ENCODE results near the gene SUSD4.

SUSD4 gene

GRCh38 chr1:223349241-223349640 lies 14.7 kb downstream of the SUSD4 start:
- H3K4me3 ChIP-seq (ENCODE audit: low read length): no peak overlapping the region
- peaks cover 2% of the 10 kb centered on the region for H3K27me3 ChIP-seq (ENCODE audit: insufficient read depth, low read length)
- H2AFZ ChIP-seq (ENCODE audit: low read depth, low read length): no peak overlapping the region
- no peaks in the 10 kb centered on the region for H3K9me3 ChIP-seq (ENCODE audit: low read length)
- H3K4me1 ChIP-seq (ENCODE audit: insufficient read depth, low read length): no peaks in the 10 kb centered on the region
- no peaks in the 10 kb centered on the region for H3K36me3 ChIP-seq (ENCODE audit: insufficient read depth, low read length)

GRCh38 chr1:223348439-223348838 lies 15.5 kb downstream of the SUSD4 start:
- Histone ChIP-seq H3K4me1 (ENCODE audit: insufficient read depth, low read length) (no peaks in the 10 kb centered on the region), H3K27me3 (ENCODE audit: insufficient read depth, low read length) (no peaks in the 10 kb centered on the region), H3K9me3 (ENCODE audit: low read length) (no peaks in the 10 kb centered on the region), H2AFZ (ENCODE audit: low read depth, low read length) (no peak overlapping the region), H3K4me3 (ENCODE audit: low read length) (no peak overlapping the region), H3K36me3 (ENCODE audit: insufficient read depth, low read length) (no peaks in the 10 kb centered on the region)

GRCh38 chr1:223347583-223347982 lies 16.4 kb downstream of the SUSD4 start:
- H3K9me3 ChIP-seq (ENCODE audit: low read length): no peaks in the 10 kb centered on the region
- no peaks in the 10 kb centered on the region for H3K4me1 ChIP-seq (ENCODE audit: insufficient read depth, low read length)
- no peak overlapping the region for H2AFZ ChIP-seq (ENCODE audit: low read depth, low read length)
- no peaks in the 10 kb centered on the region for H3K36me3 ChIP-seq (ENCODE audit: insufficient read depth, low read length)
- H3K27me3 ChIP-seq (ENCODE audit: insufficient read depth, low read length): no peaks in the 10 kb centered on the region
- no peak overlapping the region for H3K4me3 ChIP-seq (ENCODE audit: low read length)

GRCh38 chr1:223346311-223346710 lies 17.7 kb downstream of the SUSD4 start:
- Histone ChIP-seq H3K27me3 (ENCODE audit: insufficient read depth, low read length) (no peaks in the 10 kb centered on the region), H3K4me3 (ENCODE audit: low read length) (no peak overlapping the region), H3K36me3 (ENCODE audit: insufficient read depth, low read length) (no peaks in the 10 kb centered on the region), H3K4me1 (ENCODE audit: insufficient read depth, low read length) (no peaks in the 10 kb centered on the region), H3K9me3 (ENCODE audit: low read length) (no peaks in the 10 kb centered on the region), H2AFZ (ENCODE audit: low read depth, low read length) (no peak overlapping the region)

- H3K4me1 ChIP-seq (ENCODE audit: insufficient read depth, low read length): no peaks in the 10 kb centered on the region
- H3K27me3 ChIP-seq (ENCODE audit: insufficient read depth, low read length): no peaks in the 10 kb centered on the region
- no peaks in the 10 kb centered on the region for H3K36me3 ChIP-seq (ENCODE audit: insufficient read depth, low read length)
These were observed 18.3 kb downstream of the SUSD4 start for GRCh38 chr1:223345720-223346119.

GRCh38 chr1:223344491-223344890 lies 19.5 kb downstream of the SUSD4 start:
- Histone ChIP-seq H3K4me3 (ENCODE audit: low read length) (no peak overlapping the region), H2AFZ (ENCODE audit: low read depth, low read length) (no peak overlapping the region), H3K27me3 (ENCODE audit: insufficient read depth, low read length) (no peaks in the 10 kb centered on the region), H3K36me3 (ENCODE audit: insufficient read depth, low read length) (no peaks in the 10 kb centered on the region), H3K9me3 (ENCODE audit: low read length) (no peaks in the 10 kb centered on the region), H3K4me1 (ENCODE audit: insufficient read depth, low read length) (peaks cover 5% of the 10 kb centered on the region)

More at GRCh38 chr1:223345720-223346119, 18.3 kb downstream of the SUSD4 start:
- H3K4me3 ChIP-seq (ENCODE audit: low read length): no peak overlapping the region
- H3K9me3 ChIP-seq (ENCODE audit: low read length): no peaks in the 10 kb centered on the region
- H2AFZ ChIP-seq (ENCODE audit: low read depth, low read length): no peak overlapping the region

- Histone ChIP-seq H2AFZ (ENCODE audit: low read depth, low read length) (no peak overlapping the region), H3K27me3 (ENCODE audit: insufficient read depth, low read length) (no peaks in the 10 kb centered on the region), H3K4me1 (ENCODE audit: insufficient read depth, low read length) (peaks cover 5% of the 10 kb centered on the region), H3K4me3 (ENCODE audit: low read length) (no peak overlapping the region), H3K36me3 (ENCODE audit: insufficient read depth, low read length) (no peaks in the 10 kb centered on the region), H3K9me3 (ENCODE audit: low read length) (no peaks in the 10 kb centered on the region)
These were observed 20.3 kb downstream of the SUSD4 start for GRCh38 chr1:223343692-223344091.

GRCh38 chr1:223341121-223341520 lies 22.9 kb downstream of the SUSD4 start:
- Histone ChIP-seq H3K4me1 (ENCODE audit: insufficient read depth, low read length) (peaks cover 5% of the 10 kb centered on the region), H2AFZ (ENCODE audit: low read depth, low read length) (no peak overlapping the region), H3K4me3 (ENCODE audit: low read length) (no peak overlapping the region), H3K36me3 (ENCODE audit: insufficient read depth, low read length) (no peaks in the 10 kb centered on the region), H3K9me3 (ENCODE audit: low read length) (no peaks in the 10 kb centered on the region), H3K27me3 (ENCODE audit: insufficient read depth, low read length) (no peaks in the 10 kb centered on the region)

- no peak overlapping the region for H2AFZ ChIP-seq (ENCODE audit: low read depth, low read length)
- no peaks in the 10 kb centered on the region for H3K36me3 ChIP-seq (ENCODE audit: insufficient read depth, low read length)
- H3K27me3 ChIP-seq (ENCODE audit: insufficient read depth, low read length): no peaks in the 10 kb centered on the region
These were observed 23.3 kb downstream of the SUSD4 start for GRCh38 chr1:223340637-223341036.

GRCh38 chr1:223339861-223340260 lies 24.1 kb downstream of the SUSD4 start:
- no peak overlapping the region for H2AFZ ChIP-seq (ENCODE audit: low read depth, low read length)
- no peak overlapping the region for H3K4me3 ChIP-seq (ENCODE audit: low read length)
- no peaks in the 10 kb centered on the region for H3K27me3 ChIP-seq (ENCODE audit: insufficient read depth, low read length)
- H3K4me1 ChIP-seq (ENCODE audit: insufficient read depth, low read length): peaks cover 5% of the 10 kb centered on the region
- no peaks in the 10 kb centered on the region for H3K36me3 ChIP-seq (ENCODE audit: insufficient read depth, low read length)
- H3K9me3 ChIP-seq (ENCODE audit: low read length): no peaks in the 10 kb centered on the region

More at GRCh38 chr1:223340637-223341036, 23.3 kb downstream of the SUSD4 start:
- H3K4me3 ChIP-seq (ENCODE audit: low read length): no peak overlapping the region
- peaks cover 5% of the 10 kb centered on the region for H3K4me1 ChIP-seq (ENCODE audit: insufficient read depth, low read length)
- no peaks in the 10 kb centered on the region for H3K9me3 ChIP-seq (ENCODE audit: low read length)

- no peaks in the 10 kb centered on the region for H3K27me3 ChIP-seq (ENCODE audit: insufficient read depth, low read length)
- H3K4me1 ChIP-seq (ENCODE audit: insufficient read depth, low read length): peaks cover 5% of the 10 kb centered on the region
- no peaks in the 10 kb centered on the region for H3K9me3 ChIP-seq (ENCODE audit: low read length)
- no peaks in the 10 kb centered on the region for H3K36me3 ChIP-seq (ENCODE audit: insufficient read depth, low read length)
- no peak overlapping the region for H2AFZ ChIP-seq (ENCODE audit: low read depth, low read length)
- no peak overlapping the region for H3K4me3 ChIP-seq (ENCODE audit: low read length)
These were observed 24.9 kb downstream of the SUSD4 start for GRCh38 chr1:223338811-223339746.

GRCh38 chr1:223337174-223337869 lies 26.7 kb downstream of the SUSD4 start:
- H3K4me3 ChIP-seq (ENCODE audit: low read length): no peak overlapping the region
- H3K36me3 ChIP-seq (ENCODE audit: insufficient read depth, low read length): no peaks in the 10 kb centered on the region
- no peak overlapping the region for H2AFZ ChIP-seq (ENCODE audit: low read depth, low read length)
- H3K27me3 ChIP-seq (ENCODE audit: insufficient read depth, low read length): no peaks in the 10 kb centered on the region
- H3K4me1 ChIP-seq (ENCODE audit: insufficient read depth, low read length): peaks cover 5% of the 10 kb centered on the region
- no peaks in the 10 kb centered on the region for H3K9me3 ChIP-seq (ENCODE audit: low read length)

- no peak overlapping the region for H3K4me3 ChIP-seq (ENCODE audit: low read length)
- no peaks in the 10 kb centered on the region for H3K36me3 ChIP-seq (ENCODE audit: insufficient read depth, low read length)
- H3K27me3 ChIP-seq (ENCODE audit: insufficient read depth, low read length): no peaks in the 10 kb centered on the region
- no peak overlapping the region for H2AFZ ChIP-seq (ENCODE audit: low read depth, low read length)
- no peaks in the 10 kb centered on the region for H3K9me3 ChIP-seq (ENCODE audit: low read length)
- H3K4me1 ChIP-seq (ENCODE audit: insufficient read depth, low read length): no peaks in the 10 kb centered on the region
These were observed 29.8 kb downstream of the SUSD4 start for GRCh38 chr1:223334156-223334555.

Measured in neuron (in vitro differentiated cells).